Activated T-cell treated with anti-CD3 and anti-CD28 coated beads, Interleukin-2, amount 50 U/mL, for 72 hours (primary cell): Measurements from ENCODE around the gene CNTN2. TPM values are rescaled to one million over a fixed set of nuclear protein-coding genes. Genes with fewer than 3 reads are reported as not detected.

Experiments
- ATAC-seq, 2 donors: fragments of 150-1000 bp; cut with Tn5 transposase; replicated peaks in 1 of 2; 2 replicates each; pipeline ENCODE4 v1.10.0; 2021; ENCODE audit warnings: moderate library complexity in 2 of 2, mild to moderate bottlenecking in 1 of 2
- DNase-seq, 2 donors: peaks; one replicate each; pipeline ENCODE4 v3.0.0; 2021 to 2022; ENCODE audit warnings: mixed read lengths in 1 of 2
- H3K27ac Mint-ChIP-seq: one replicate; pipeline ENCODE4 v1.8.0; 2022; ENCODE audit warnings: mild to moderate bottlenecking, moderate library complexity, mixed read lengths
- H3K27me3 Mint-ChIP-seq: one replicate; pipeline ENCODE4 v1.8.0; 2022; ENCODE audit warnings: low read depth, mixed read lengths
- H3K36me3 Mint-ChIP-seq, 2 donors: one replicate each; pipeline ENCODE4 v1.8.0; 2022; ENCODE audit warnings: mixed read lengths in 2 of 2, mild to moderate bottlenecking in 1 of 2; ENCODE audit not compliant: insufficient read depth in 2 of 2
- H3K4me1 Mint-ChIP-seq: one replicate; pipeline ENCODE4 v1.8.0; 2022; ENCODE audit warnings: low read depth, mixed read lengths
- H3K4me3 Mint-ChIP-seq, 2 donors: one replicate each; pipeline ENCODE4 v1.8.0; 2022; ENCODE audit warnings: mild to moderate bottlenecking in 2 of 2, mixed read lengths in 2 of 2, moderate library complexity in 2 of 2
- H3K9me3 Mint-ChIP-seq, 2 donors: one replicate each; pipeline ENCODE4 v1.8.0; 2022; ENCODE audit warnings: mixed read lengths in 2 of 2
- total RNA-seq, 2 donors: library from RNA; stranded (reverse); gene quantifications; one replicate each; pipeline ENCODE4 v1.2.3, GENCODE V29; 2022

CNTN2 gene
- total RNA-seq, 2 donors from 2014 or later = not detected

- DNase-seq (no peak), ATAC-seq (no peak)
- no peaks in the 10 kb centered on the region for H3K9me3 Mint-ChIP-seq
- peaks cover 22% of the 10 kb centered on the region for H3K27me3 Mint-ChIP-seq
- no peak overlapping the region for H3K4me3 Mint-ChIP-seq
- H3K4me1 Mint-ChIP-seq = no peaks in the 10 kb centered on the region
- no peak overlapping the region for H3K27ac Mint-ChIP-seq
- H3K36me3 Mint-ChIP-seq = no peaks in the 10 kb centered on the region
These were observed 5.4 kb downstream of the CNTN2 start for GRCh38 chr1:205048382-205048781.

- H3K27me3 Mint-ChIP-seq = peaks cover 14% of the 10 kb centered on the region
- no peak overlapping the region for H3K27ac Mint-ChIP-seq
- H3K4me3 Mint-ChIP-seq = no peak overlapping the region
- no peaks in the 10 kb centered on the region for H3K4me1 Mint-ChIP-seq
- H3K36me3 Mint-ChIP-seq = no peaks in the 10 kb centered on the region
- no peak for ATAC-seq
- no peaks in the 10 kb centered on the region for H3K9me3 Mint-ChIP-seq
- no peak for DNase-seq
These were observed 6.5 kb downstream of the CNTN2 start for GRCh38 chr1:205049479-205049878.

- no peaks in the 10 kb centered on the region for H3K36me3 Mint-ChIP-seq
- no peak overlapping the region for H3K4me3 Mint-ChIP-seq
- no peaks in the 10 kb centered on the region for H3K9me3 Mint-ChIP-seq
- no peaks in the 10 kb centered on the region for H3K4me1 Mint-ChIP-seq
- no peaks in the 10 kb centered on the region for H3K27me3 Mint-ChIP-seq
- DNase-seq = no peak
- no peak for ATAC-seq
- no peak overlapping the region for H3K27ac Mint-ChIP-seq
These were observed 9.7 kb downstream of the CNTN2 start for GRCh38 chr1:205052690-205053089.

DNA sequence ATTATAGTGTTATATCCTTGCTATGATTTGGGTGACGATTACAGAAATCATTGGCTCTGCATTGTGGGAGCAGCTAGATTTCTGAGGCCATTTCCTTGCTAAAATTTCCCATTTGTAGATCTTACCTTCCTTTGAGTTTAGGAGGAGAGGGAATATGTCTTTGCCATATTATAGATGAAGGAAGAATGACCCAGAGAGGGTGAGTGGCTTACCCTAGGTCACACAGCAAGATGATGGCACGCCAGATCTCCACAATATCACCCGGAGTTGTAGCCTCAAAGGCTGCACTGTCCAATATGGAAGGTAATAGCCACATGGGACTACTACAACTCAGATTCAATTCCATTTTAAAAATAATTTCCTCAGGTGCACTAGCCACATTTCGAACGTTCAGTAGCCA, 10.3 kb downstream of the CNTN2 start:
- DNase-seq = no peak
- no peaks in the 10 kb centered on the region for H3K4me1 Mint-ChIP-seq
- H3K9me3 Mint-ChIP-seq = no peaks in the 10 kb centered on the region
- H3K4me3 Mint-ChIP-seq = no peak overlapping the region
- no peaks in the 10 kb centered on the region for H3K36me3 Mint-ChIP-seq
- no peak overlapping the region for H3K27ac Mint-ChIP-seq
- H3K27me3 Mint-ChIP-seq = no peaks in the 10 kb centered on the region
- ATAC-seq = no peak

- no peak overlapping the region for H3K4me3 Mint-ChIP-seq
- no peaks in the 10 kb centered on the region for H3K36me3 Mint-ChIP-seq
- H3K4me1 Mint-ChIP-seq = no peaks in the 10 kb centered on the region
- ATAC-seq = no peak
- no peaks in the 10 kb centered on the region for H3K9me3 Mint-ChIP-seq
- DNase-seq = no peak
- no peak overlapping the region for H3K27ac Mint-ChIP-seq
- H3K27me3 Mint-ChIP-seq = no peaks in the 10 kb centered on the region
These were observed 11.0 kb downstream of the CNTN2 start for GRCh38 chr1:205054013-205054412.

DNA sequence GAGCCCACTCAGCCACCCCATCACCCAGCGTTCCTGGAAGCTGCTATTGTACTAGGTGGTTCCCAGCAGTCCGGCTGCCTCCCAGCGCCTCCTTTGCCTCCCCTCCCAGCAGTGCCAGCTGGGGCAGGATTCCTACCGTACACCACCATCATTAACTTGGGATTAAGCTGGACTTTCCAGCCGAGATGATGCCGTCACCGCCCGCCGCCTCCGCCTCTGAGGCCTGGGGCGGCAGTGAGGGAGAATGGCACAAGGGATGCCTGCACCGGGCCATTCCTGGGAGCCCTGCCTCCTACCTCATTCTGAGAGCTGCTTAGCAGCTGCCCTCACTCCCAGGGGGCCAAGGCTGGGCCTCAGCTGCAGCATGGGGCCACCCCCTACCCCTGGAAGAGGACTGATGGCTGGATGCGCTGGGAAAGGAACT, 13.2 kb downstream of the CNTN2 start:
- Mint-ChIP-seq H3K4me3 (no peak overlapping the region), H3K27me3 (no peaks in the 10 kb centered on the region), H3K27ac (no peak overlapping the region), H3K36me3 (no peaks in the 10 kb centered on the region), H3K9me3 (no peaks in the 10 kb centered on the region), H3K4me1 (no peaks in the 10 kb centered on the region)
- no peak for DNase-seq
- ATAC-seq = no peak

DNA sequence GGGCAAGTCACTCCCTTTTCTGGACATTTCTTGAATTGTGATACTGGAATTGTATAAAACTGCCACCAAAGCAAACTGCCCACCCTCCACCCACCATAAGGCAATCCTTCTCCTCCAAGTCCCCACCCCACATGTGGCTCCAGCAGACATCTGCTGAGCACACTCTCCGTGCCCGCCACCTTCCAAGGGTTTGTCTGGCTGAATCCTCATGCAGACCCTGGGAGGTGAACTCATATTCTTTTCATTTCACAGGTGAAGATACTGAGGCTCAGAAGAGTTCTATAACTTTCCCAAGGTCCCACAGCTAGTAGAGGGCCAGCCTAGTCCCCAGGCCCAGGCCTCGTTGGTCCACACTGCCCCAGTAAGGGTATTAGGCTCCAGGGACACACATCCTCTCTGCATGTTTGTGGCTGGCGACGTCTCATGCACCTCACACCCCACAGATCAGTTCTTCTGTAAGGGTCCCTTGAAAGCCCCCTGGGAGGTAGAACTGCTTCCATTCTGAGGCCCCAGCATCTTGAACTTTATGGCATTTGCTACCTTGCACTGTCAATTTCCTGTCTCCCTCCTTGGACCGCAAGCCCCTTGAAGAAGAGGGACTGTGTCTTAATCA, 14.1 kb downstream of the CNTN2 start:
- Mint-ChIP-seq H3K27ac (no peak overlapping the region), H3K36me3 (no peaks in the 10 kb centered on the region), H3K27me3 (no peaks in the 10 kb centered on the region), H3K4me1 (no peaks in the 10 kb centered on the region), H3K9me3 (no peaks in the 10 kb centered on the region), H3K4me3 (no peak overlapping the region)
- ATAC-seq (no peak), DNase-seq (no peak)

DNA sequence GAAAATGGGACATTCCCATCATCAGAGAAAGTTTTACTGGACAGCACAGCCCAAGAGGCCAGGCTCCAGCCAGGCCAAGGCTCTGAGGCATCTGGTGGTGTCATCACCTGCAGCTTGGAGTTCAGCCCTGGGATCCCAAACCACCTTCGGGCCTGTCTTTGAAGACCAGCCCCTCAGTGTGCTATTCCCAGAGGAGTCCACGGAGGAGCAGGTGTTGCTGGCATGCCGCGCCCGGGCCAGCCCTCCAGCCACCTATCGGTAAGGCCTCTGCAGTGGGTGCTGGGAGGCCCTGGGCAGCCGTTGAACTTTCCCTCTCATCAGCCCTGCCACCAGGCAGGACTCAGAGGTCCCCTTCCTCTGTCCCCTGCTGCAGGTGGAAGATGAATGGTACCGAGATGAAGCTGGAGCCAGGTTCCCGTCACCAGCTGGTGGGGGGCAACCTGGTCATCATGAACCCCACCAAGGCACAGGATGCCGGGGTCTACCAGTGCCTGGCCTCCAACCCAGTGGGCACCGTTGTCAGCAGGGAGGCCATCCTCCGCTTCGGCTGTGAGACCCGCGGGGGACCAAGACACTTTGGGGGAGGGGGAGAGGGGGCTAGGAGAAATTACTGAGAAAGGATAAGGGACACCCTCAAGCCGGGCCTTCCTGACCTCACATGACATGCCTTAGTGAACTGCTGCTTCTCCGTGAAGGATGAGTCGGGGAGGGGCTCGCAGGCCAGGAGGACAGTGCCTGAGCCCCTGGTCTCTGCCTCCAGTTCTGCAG, 15.0 kb downstream of the CNTN2 start:
- Mint-ChIP-seq H3K27ac (no peak overlapping the region), H3K36me3 (no peaks in the 10 kb centered on the region), H3K9me3 (no peaks in the 10 kb centered on the region), H3K4me1 (no peaks in the 10 kb centered on the region), H3K27me3 (no peaks in the 10 kb centered on the region), H3K4me3 (no peak overlapping the region)
- ATAC-seq = no peak
- DNase-seq = no peak

DNA sequence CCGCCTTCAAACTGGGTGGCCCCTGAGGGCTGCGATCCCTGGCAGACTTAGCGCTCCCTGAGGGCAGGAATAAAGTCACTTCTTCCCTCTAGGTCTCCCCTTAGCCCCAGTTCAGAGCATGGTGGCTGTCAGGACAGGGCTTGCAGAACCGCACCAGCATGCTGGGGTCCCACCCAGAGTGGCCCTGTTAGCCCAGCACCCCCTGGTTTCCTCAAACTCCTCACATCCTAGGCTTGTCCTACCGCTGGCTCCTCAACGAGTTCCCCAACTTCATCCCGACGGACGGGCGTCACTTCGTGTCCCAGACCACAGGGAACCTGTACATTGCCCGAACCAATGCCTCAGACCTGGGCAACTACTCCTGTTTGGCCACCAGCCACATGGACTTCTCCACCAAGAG, 15.8 kb downstream of the CNTN2 start:
- no peak overlapping the region for H3K4me3 Mint-ChIP-seq

GRCh38 chr1:205059660-205060059, 16.6 kb downstream of the CNTN2 start:
- H3K9me3 Mint-ChIP-seq = no peaks in the 10 kb centered on the region
- H3K27me3 Mint-ChIP-seq = no peaks in the 10 kb centered on the region
- H3K4me1 Mint-ChIP-seq = no peaks in the 10 kb centered on the region
- H3K36me3 Mint-ChIP-seq = no peaks in the 10 kb centered on the region
- no peak overlapping the region for H3K4me3 Mint-ChIP-seq
- no peak for DNase-seq
- no peak for ATAC-seq
- no peak overlapping the region for H3K27ac Mint-ChIP-seq

More for the DNA sequence above, 15.8 kb downstream of the CNTN2 start:
- Mint-ChIP-seq H3K27me3 (no peaks in the 10 kb centered on the region), H3K27ac (no peak overlapping the region), H3K9me3 (no peaks in the 10 kb centered on the region), H3K4me1 (no peaks in the 10 kb centered on the region), H3K36me3 (no peaks in the 10 kb centered on the region)
- DNase-seq = no peak
- no peak for ATAC-seq

DNA sequence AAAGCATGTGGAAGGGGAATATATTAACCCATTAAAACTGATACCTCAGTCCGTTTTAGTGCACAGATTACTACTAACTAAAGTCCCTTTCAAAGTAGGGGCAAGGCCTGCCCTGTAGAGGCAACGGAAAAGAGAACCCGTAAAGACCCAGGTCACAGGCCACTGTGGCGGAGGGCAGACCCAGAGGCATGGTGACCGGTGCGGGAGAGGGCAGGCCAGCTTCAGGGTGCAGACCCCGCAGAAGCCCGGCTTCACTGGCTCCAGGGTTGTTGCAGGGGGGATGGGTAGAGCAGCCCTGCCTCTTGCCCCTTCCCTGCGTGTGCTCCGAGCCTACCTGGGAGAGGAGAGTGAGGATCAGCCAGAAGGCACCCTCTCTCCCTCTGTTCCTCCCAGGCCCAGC, 17.7 kb downstream of the CNTN2 start:
- Mint-ChIP-seq H3K4me3 (no peak overlapping the region), H3K27ac (no peak overlapping the region), H3K4me1 (no peaks in the 10 kb centered on the region), H3K36me3 (no peaks in the 10 kb centered on the region), H3K9me3 (no peaks in the 10 kb centered on the region), H3K27me3 (no peaks in the 10 kb centered on the region)
- no peak for ATAC-seq
- DNase-seq = no peak

DNA sequence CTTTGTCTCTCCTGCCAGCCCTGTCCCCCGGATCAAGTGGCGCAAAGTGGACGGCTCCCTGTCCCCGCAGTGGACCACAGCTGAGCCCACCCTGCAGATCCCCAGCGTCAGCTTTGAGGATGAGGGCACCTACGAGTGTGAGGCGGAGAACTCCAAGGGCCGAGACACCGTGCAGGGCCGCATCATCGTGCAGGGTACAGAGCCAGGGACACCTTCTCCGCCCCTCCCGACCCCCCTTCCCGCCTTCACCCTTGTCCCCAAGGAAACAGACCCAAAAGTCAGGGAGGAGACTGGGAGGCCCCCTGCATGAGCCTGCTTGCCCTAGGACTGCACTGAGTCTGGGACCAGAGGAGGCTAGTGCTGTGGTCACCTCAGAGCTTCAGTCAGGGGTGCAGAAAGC, 18.2 kb downstream of the CNTN2 start:
- H3K27ac Mint-ChIP-seq = no peak overlapping the region
- peak in 1 of 2 donors; percentile 28 for ATAC-seq
- no peaks in the 10 kb centered on the region for H3K9me3 Mint-ChIP-seq
- H3K4me3 Mint-ChIP-seq = no peak overlapping the region
- no peaks in the 10 kb centered on the region for H3K27me3 Mint-ChIP-seq
- H3K36me3 Mint-ChIP-seq = no peaks in the 10 kb centered on the region
- H3K4me1 Mint-ChIP-seq = no peaks in the 10 kb centered on the region
- no peak for DNase-seq

- no peaks in the 10 kb centered on the region for H3K27me3 Mint-ChIP-seq
- peak; percentile 54 to 56 for ATAC-seq
- H3K27ac Mint-ChIP-seq = no peak overlapping the region
- no peak overlapping the region for H3K4me3 Mint-ChIP-seq
- H3K4me1 Mint-ChIP-seq = no peaks in the 10 kb centered on the region
- peak; percentile 76 to 78 for DNase-seq
- no peaks in the 10 kb centered on the region for H3K36me3 Mint-ChIP-seq
- no peaks in the 10 kb centered on the region for H3K9me3 Mint-ChIP-seq
These were observed 18.7 kb downstream of the CNTN2 start for GRCh38 chr1:205061665-205062069.

DNA sequence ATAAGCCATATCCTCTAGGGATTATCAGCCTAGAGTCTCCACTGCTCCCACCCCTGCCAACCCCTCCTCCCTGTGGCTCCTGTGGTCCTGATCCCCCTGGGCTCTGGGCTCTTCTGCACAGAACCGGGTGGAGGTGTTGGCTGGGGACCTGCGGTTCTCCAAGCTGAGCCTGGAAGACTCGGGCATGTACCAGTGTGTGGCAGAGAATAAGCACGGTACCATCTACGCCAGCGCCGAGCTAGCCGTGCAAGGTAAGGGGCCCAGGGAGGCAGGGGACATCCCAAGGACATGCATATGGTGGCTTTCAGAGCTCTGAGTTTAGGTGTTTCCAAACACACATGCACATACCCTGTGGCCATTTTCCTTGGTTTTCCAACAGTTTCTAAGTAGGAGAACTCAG, 19.3 kb downstream of the CNTN2 start:
- DNase-seq (no peak), ATAC-seq (no peak)
- Mint-ChIP-seq H3K4me3 (no peak overlapping the region), H3K36me3 (no peaks in the 10 kb centered on the region), H3K4me1 (no peaks in the 10 kb centered on the region), H3K9me3 (no peaks in the 10 kb centered on the region), H3K27ac (no peak overlapping the region), H3K27me3 (no peaks in the 10 kb centered on the region)
